Measurements from ENCODE around the gene S100A8. TPM values are rescaled to one million over a fixed set of nuclear protein-coding genes. Genes with fewer than 3 reads are reported as not detected.

The S100A8 gene
- total RNA-seq, 4 donors from 2014 or later = 5.7 to 38.4 (median 19.5) TPM

GRCh38 chr1:153392822-153393221 lies 1.9 kb upstream of the S100A8 start:
- H3K36me3 ChIP-seq = no peaks in the 10 kb centered on the region
- peaks cover 31% of the 10 kb centered on the region for H3K4me1 ChIP-seq
- no peak for DNase-seq (ENCODE audit: low spot score in 2 of 2)
- TF ChIP-seq EP300 (IDR thresholded peaks at IDR 0.05) (no peak), CTCF (IDR thresholded peaks at IDR 0.05) (no peak), POLR2AphosphoS5 (IDR thresholded peaks at IDR 0.05) (no peak), POLR2A (IDR thresholded peaks at IDR 0.05) (no peak)
- 92% methylated on average over 3 of the region's 3 CpGs for WGBS
- no peak overlapping the region for H3K4me3 ChIP-seq
- H3K27ac ChIP-seq = no peak overlapping the region
- H3K9me3 ChIP-seq = no peaks in the 10 kb centered on the region
- peaks cover 17% of the 10 kb centered on the region for H3K27me3 ChIP-seq

GRCh38 chr1:153392258-153392657 lies 1.4 kb upstream of the S100A8 start:
- H3K9me3 ChIP-seq = no peaks in the 10 kb centered on the region
- no peaks in the 10 kb centered on the region for H3K36me3 ChIP-seq
- H3K27ac ChIP-seq = no peak overlapping the region
- 56% methylated on average over 3 of the region's 3 CpGs for WGBS
- TF ChIP-seq CTCF (IDR thresholded peaks at IDR 0.05) (no peak), EP300 (IDR thresholded peaks at IDR 0.05) (no peak), POLR2A (IDR thresholded peaks at IDR 0.05) (no peak), POLR2AphosphoS5 (IDR thresholded peaks at IDR 0.05) (no peak)
- H3K4me1 ChIP-seq = peaks cover 31% of the 10 kb centered on the region
- H3K4me3 ChIP-seq = no peak overlapping the region
- H3K27me3 ChIP-seq = peaks cover 14% of the 10 kb centered on the region
- DNase-seq (ENCODE audit: low spot score in 2 of 2) = no peak

GRCh38 chr1:153389973-153390879 lies 647 bp downstream of the S100A8 start:
- Histone ChIP-seq H3K36me3 (no peaks in the 10 kb centered on the region), H3K4me1 (peaks cover 32% of the 10 kb centered on the region), H3K27ac (no peak overlapping the region), H3K27me3 (peaks cover 5% of the 10 kb centered on the region), H3K9me3 (no peaks in the 10 kb centered on the region), H3K4me3 (no peak overlapping the region)
- WGBS = 62% methylated on average over 14 of the region's 17 CpGs
- no peak for DNase-seq (ENCODE audit: low spot score in 2 of 2)
- TF ChIP-seq CTCF (IDR thresholded peaks at IDR 0.05) = no peak
- no peak for TF ChIP-seq POLR2A (IDR thresholded peaks at IDR 0.05)
- no peak for TF ChIP-seq POLR2AphosphoS5 (IDR thresholded peaks at IDR 0.05)
- TF ChIP-seq EP300 (IDR thresholded peaks at IDR 0.05) = no peak

GRCh38 chr1:153389401-153389800 lies 1.5 kb downstream of the S100A8 start:
- Histone ChIP-seq H3K4me3 (no peak overlapping the region), H3K9me3 (no peaks in the 10 kb centered on the region)
- WGBS = 85% methylated on average over 1 of the region's 1 CpG

More at GRCh38 chr1:153389401-153389800, 1.5 kb downstream of the S100A8 start:
- H3K36me3 ChIP-seq = no peaks in the 10 kb centered on the region
- no peak for TF ChIP-seq POLR2A (IDR thresholded peaks at IDR 0.05)
- TF ChIP-seq POLR2AphosphoS5 (IDR thresholded peaks at IDR 0.05) = no peak
- TF ChIP-seq EP300 (IDR thresholded peaks at IDR 0.05) = no peak
- TF ChIP-seq CTCF (IDR thresholded peaks at IDR 0.05) = no peak
- H3K27me3 ChIP-seq = peaks cover 5% of the 10 kb centered on the region
- no peak for DNase-seq (ENCODE audit: low spot score in 2 of 2)
- H3K27ac ChIP-seq = no peak overlapping the region
- H3K4me1 ChIP-seq = peaks cover 24% of the 10 kb centered on the region

All from suprapubic skin (tissue), 4 donors.